ENCODE measurements around the gene GDPGP1. TPM values are rescaled to one million over a fixed set of nuclear protein-coding genes. Genes with fewer than 3 reads are reported as not detected.

The GDPGP1 gene
- polyA plus RNA-seq, 5 donors = 1.7 to 4.6 (median 4.3) TPM

DNA sequence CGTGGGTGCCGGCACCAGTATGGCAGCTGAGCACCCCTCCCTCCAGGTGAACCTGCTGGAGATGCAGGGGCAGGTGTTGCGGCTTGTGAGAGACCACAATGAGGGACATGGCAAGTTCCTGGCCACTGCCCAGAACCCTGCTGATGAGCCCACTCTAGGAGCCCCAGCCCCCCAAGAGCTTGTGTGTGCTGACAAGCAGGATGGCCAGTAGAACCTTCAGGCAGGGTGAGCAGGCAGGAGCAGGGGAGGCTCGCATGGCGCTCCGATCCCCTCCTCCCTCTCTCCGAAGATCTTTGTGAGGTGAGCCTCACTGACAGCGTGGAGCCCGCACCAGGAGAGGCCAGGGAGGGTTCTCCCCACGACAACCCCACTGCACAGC lies 61.2 kb downstream of the GDPGP1 start:
- no peak for DNase-seq

Other genes starting within 250 kb of the GDPGP1 start
- gene ZNF710, start 232.9 kb upstream of the GDPGP1 start, polyA plus RNA-seq (ENCODE audit: insufficient read depth in 1 of 5, insufficient read length in 5 of 5, low replicate concordance in 1 of 5) = 10 to 100 TPM; 28.9 to 41.5 (median 33.5) TPM
- gene IDH2, start 131.7 kb upstream of the GDPGP1 start, polyA plus RNA-seq (ENCODE audit: insufficient read depth in 1 of 5, insufficient read length in 5 of 5, low replicate concordance in 1 of 5) = 100 to 1,000 TPM; 114 to 152 (median 118) TPM
- gene SEMA4B, start 32.9 kb upstream of the GDPGP1 start, polyA plus RNA-seq (ENCODE audit: insufficient read depth in 1 of 5, insufficient read length in 5 of 5, low replicate concordance in 1 of 5) = 10 to 100 TPM; 21.0 to 30.0 (median 23.4) TPM
- gene CIB1, start 268 bp upstream of the GDPGP1 start, polyA plus RNA-seq (ENCODE audit: insufficient read depth in 1 of 5, insufficient read length in 5 of 5, low replicate concordance in 1 of 5) = 10 to 100 TPM; 43.7 to 55.3 (median 47.4) TPM
- under 1 TPM; 0.09 to 0.27 (median 0.13) TPM for gene TTLL13, start 15.3 kb downstream of the GDPGP1 start, polyA plus RNA-seq (ENCODE audit: insufficient read depth in 1 of 5, insufficient read length in 5 of 5, low replicate concordance in 1 of 5)
- gene NGRN, start 31.5 kb downstream of the GDPGP1 start, polyA plus RNA-seq (ENCODE audit: insufficient read depth in 1 of 5, insufficient read length in 5 of 5, low replicate concordance in 1 of 5) = 100 to 1,000 TPM; 105 to 122 (median 108) TPM
- 1 to 10 TPM; 4.9 to 6.6 (median 5.6) TPM for gene ZNF774, start 118.1 kb downstream of the GDPGP1 start, polyA plus RNA-seq (ENCODE audit: insufficient read depth in 1 of 5, insufficient read length in 5 of 5, low replicate concordance in 1 of 5)
- gene IQGAP1, start 154.0 kb downstream of the GDPGP1 start, polyA plus RNA-seq (ENCODE audit: insufficient read depth in 1 of 5, insufficient read length in 5 of 5, low replicate concordance in 1 of 5) = 100 to 1,000 TPM; 172 to 244 (median 224) TPM